ENCODE results near the gene RSBN1L. TPM values are rescaled to one million over a fixed set of nuclear protein-coding genes. Genes with fewer than 3 reads are reported as not detected.

RSBN1L gene
- total and polyA plus RNA-seq, 2 of the 8 experiments (the other 6 are each of a cell fraction or from before 2014, with no cell fraction given), result 4.1 to 22.1 TPM

DNA sequence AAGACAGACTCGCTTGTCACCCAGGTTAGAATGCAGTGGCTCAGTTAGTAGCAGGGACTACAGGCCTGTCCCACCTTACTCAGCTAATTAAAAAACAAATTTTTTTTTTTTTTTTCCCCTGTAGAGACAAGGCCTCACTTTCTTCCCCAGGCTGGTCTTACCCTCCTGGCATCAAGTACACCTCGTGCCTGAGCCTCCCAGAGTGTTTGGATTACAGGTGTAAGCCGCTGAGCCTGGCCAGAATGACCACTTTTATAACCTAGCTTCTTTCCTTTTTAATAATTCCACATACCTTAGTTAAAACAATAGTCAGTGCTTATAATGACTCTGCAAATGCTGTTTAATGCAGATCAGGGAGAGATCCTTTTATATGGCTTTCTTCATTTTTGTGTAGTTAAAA is 31.3 kb downstream of the RSBN1L start (continued):
- no peak for TF ChIP-seq FOSL1 (IDR thresholded peaks at IDR 0.05; ENCODE audit: insufficient read depth, low read depth, low read length)
- no peak for TF ChIP-seq PHF8 (conservative IDR thresholded peaks at IDR 0.05; ENCODE audit: low read depth, low read length)
- TF ChIP-seq EP300 (IDR thresholded peaks at IDR 0.05; ENCODE audit: borderline replicate concordance in 1 of 2, low read depth in 2 of 2, low read length in 2 of 2), result no peak
- TF ChIP-seq RNF2 (IDR thresholded peaks at IDR 0.05; ENCODE audit: borderline replicate concordance, low read depth, low read length, missing control alignments, poor library complexity, severe bottlenecking), result no peak
- TF ChIP-seq, protein P1, sequence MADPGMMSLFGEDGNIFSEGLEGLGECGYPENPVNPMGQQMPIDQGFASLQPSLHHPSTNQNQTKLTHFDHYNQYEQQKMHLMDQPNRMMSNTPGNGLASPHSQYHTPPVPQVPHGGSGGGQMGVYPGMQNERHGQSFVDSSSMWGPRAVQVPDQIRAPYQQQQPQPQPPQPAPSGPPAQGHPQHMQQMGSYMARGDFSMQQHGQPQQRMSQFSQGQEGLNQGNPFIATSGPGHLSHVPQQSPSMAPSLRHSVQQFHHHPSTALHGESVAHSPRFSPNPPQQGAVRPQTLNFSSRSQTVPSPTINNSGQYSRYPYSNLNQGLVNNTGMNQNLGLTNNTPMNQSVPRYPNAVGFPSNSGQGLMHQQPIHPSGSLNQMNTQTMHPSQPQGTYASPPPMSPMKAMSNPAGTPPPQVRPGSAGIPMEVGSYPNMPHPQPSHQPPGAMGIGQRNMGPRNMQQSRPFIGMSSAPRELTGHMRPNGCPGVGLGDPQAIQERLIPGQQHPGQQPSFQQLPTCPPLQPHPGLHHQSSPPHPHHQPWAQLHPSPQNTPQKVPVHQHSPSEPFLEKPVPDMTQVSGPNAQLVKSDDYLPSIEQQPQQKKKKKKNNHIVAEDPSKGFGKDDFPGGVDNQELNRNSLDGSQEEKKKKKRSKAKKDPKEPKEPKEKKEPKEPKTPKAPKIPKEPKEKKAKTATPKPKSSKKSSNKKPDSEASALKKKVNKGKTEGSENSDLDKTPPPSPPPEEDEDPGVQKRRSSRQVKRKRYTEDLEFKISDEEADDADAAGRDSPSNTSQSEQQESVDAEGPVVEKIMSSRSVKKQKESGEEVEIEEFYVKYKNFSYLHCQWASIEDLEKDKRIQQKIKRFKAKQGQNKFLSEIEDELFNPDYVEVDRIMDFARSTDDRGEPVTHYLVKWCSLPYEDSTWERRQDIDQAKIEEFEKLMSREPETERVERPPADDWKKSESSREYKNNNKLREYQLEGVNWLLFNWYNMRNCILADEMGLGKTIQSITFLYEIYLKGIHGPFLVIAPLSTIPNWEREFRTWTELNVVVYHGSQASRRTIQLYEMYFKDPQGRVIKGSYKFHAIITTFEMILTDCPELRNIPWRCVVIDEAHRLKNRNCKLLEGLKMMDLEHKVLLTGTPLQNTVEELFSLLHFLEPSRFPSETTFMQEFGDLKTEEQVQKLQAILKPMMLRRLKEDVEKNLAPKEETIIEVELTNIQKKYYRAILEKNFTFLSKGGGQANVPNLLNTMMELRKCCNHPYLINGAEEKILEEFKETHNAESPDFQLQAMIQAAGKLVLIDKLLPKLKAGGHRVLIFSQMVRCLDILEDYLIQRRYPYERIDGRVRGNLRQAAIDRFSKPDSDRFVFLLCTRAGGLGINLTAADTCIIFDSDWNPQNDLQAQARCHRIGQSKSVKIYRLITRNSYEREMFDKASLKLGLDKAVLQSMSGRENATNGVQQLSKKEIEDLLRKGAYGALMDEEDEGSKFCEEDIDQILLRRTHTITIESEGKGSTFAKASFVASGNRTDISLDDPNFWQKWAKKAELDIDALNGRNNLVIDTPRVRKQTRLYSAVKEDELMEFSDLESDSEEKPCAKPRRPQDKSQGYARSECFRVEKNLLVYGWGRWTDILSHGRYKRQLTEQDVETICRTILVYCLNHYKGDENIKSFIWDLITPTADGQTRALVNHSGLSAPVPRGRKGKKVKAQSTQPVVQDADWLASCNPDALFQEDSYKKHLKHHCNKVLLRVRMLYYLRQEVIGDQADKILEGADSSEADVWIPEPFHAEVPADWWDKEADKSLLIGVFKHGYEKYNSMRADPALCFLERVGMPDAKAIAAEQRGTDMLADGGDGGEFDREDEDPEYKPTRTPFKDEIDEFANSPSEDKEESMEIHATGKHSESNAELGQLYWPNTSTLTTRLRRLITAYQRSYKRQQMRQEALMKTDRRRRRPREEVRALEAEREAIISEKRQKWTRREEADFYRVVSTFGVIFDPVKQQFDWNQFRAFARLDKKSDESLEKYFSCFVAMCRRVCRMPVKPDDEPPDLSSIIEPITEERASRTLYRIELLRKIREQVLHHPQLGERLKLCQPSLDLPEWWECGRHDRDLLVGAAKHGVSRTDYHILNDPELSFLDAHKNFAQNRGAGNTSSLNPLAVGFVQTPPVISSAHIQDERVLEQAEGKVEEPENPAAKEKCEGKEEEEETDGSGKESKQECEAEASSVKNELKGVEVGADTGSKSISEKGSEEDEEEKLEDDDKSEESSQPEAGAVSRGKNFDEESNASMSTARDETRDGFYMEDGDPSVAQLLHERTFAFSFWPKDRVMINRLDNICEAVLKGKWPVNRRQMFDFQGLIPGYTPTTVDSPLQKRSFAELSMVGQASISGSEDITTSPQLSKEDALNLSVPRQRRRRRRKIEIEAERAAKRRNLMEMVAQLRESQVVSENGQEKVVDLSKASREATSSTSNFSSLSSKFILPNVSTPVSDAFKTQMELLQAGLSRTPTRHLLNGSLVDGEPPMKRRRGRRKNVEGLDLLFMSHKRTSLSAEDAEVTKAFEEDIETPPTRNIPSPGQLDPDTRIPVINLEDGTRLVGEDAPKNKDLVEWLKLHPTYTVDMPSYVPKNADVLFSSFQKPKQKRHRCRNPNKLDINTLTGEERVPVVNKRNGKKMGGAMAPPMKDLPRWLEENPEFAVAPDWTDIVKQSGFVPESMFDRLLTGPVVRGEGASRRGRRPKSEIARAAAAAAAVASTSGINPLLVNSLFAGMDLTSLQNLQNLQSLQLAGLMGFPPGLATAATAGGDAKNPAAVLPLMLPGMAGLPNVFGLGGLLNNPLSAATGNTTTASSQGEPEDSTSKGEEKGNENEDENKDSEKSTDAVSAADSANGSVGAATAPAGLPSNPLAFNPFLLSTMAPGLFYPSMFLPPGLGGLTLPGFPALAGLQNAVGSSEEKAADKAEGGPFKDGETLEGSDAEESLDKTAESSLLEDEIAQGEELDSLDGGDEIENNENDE (IDR thresholded peaks at IDR 0.05; ENCODE audit: insufficient replicate concordance, low read length), result no peak
- no peak for TF ChIP-seq SP2 (IDR thresholded peaks at IDR 0.05; ENCODE audit: low read length)

Data from H1 (cell line).